ENCODE results near the gene ADNP2.

GRCh38 chr18:80173060-80173459, 64.0 kb downstream of the ADNP2 start:
- no peak for TF ChIP-seq ISL1 (CRISPR knock-in tag; IDR thresholded peaks at IDR 0.05)
- TF ChIP-seq, protein P1, sequence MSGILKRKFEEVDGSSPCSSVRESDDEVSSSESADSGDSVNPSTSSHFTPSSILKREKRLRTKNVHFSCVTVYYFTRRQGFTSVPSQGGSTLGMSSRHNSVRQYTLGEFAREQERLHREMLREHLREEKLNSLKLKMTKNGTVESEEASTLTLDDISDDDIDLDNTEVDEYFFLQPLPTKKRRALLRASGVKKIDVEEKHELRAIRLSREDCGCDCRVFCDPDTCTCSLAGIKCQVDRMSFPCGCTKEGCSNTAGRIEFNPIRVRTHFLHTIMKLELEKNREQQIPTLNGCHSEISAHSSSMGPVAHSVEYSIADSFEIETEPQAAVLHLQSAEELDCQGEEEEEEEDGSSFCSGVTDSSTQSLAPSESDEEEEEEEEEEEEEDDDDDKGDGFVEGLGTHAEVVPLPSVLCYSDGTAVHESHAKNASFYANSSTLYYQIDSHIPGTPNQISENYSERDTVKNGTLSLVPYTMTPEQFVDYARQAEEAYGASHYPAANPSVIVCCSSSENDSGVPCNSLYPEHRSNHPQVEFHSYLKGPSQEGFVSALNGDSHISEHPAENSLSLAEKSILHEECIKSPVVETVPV (CRISPR knock-in tag; IDR thresholded peaks at IDR 0.05): no peak
- no peak for TF ChIP-seq TCF4 (CRISPR knock-in tag; IDR thresholded peaks at IDR 0.05; ENCODE audit: borderline replicate concordance)
- TF ChIP-seq ESRRG (CRISPR knock-in tag; IDR thresholded peaks at IDR 0.05): no peak
- no peak for TF ChIP-seq ZFP3 (CRISPR knock-in tag; IDR thresholded peaks at IDR 0.05)
- TF ChIP-seq CREB5 (CRISPR knock-in tag; IDR thresholded peaks at IDR 0.05; ENCODE audit: low read depth): no peak
- TF ChIP-seq ZNF8 (CRISPR knock-in tag; IDR thresholded peaks at IDR 0.05): no peak
